B cell (primary cell): Measurements from ENCODE around the gene UBXN7.

ENCODE experiments used
- EZH2 ChIP-seq: IDR thresholded peaks from 2 replicates; pipeline ENCODE4 v1.6.1; 2012; ENCODE audit warnings: borderline replicate concordance, low read depth, mild to moderate bottlenecking, moderate library complexity, low read length; ENCODE audit not compliant: insufficient read depth, poor library complexity, severe bottlenecking
- TF ChIP-seq, protein P1 (sequence below): fragments of 200-600 bp; IDR thresholded peaks from one replicate; pipeline ENCODE4 v1.8.0; 2022; ENCODE audit warnings: antibody characterized with exemption, mild to moderate bottlenecking

DNA sequence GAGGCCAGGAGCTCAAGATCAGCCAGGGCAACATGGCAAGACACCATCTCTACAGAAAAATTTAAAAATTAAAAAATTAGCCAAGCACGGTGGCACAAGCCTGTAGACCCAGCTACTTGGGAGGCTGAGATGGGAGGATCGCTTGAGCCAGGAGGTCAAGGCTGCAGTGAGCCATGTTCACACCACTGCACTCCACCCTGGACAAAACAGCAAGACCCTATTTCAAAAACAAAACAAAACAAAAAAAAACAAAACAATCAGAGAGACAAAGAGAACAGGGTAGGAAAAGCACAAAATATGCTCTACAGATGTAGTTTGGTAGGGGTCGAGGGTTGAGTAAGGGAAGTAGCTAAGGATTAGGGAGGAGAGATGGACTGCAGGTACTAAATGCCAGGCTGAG, 117.6 kb downstream of the UBXN7 start:
- TF ChIP-seq, protein P1, sequence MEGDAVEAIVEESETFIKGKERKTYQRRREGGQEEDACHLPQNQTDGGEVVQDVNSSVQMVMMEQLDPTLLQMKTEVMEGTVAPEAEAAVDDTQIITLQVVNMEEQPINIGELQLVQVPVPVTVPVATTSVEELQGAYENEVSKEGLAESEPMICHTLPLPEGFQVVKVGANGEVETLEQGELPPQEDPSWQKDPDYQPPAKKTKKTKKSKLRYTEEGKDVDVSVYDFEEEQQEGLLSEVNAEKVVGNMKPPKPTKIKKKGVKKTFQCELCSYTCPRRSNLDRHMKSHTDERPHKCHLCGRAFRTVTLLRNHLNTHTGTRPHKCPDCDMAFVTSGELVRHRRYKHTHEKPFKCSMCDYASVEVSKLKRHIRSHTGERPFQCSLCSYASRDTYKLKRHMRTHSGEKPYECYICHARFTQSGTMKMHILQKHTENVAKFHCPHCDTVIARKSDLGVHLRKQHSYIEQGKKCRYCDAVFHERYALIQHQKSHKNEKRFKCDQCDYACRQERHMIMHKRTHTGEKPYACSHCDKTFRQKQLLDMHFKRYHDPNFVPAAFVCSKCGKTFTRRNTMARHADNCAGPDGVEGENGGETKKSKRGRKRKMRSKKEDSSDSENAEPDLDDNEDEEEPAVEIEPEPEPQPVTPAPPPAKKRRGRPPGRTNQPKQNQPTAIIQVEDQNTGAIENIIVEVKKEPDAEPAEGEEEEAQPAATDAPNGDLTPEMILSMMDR: no peak
- TF ChIP-seq EZH2: no peak
